SIG-M5 treated with dmso at 0.1 percent for 504 hours (cell line): ENCODE data around the gene CENPP.

ENCODE experiments used
- DNase-seq: peaks from one replicate; lab custom pipeline; 2025; ENCODE audit not compliant: unreplicated experiment; lab: John Stamatoyannopoulos, UW

CENPP gene

DNA sequence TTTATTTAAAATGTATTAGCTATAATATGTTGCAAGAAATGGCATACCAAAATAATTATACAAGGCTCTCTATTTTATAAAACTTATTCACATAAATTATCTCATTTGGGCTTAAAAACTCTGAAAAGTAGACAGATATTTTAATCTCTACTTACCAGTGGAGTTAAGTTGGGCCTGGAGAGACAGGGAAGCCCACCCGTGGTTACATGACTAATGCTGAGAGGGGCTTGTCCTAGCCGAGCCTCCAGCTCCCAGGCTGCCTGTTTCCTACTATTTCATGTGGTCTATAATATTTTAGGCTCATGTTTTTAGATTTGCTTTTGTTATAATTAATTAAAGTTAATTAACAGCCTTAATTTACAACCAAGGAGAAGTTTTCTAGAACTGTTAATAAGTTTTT is 177.4 kb downstream of the CENPP start:
- no peak for DNase-seq

DNA sequence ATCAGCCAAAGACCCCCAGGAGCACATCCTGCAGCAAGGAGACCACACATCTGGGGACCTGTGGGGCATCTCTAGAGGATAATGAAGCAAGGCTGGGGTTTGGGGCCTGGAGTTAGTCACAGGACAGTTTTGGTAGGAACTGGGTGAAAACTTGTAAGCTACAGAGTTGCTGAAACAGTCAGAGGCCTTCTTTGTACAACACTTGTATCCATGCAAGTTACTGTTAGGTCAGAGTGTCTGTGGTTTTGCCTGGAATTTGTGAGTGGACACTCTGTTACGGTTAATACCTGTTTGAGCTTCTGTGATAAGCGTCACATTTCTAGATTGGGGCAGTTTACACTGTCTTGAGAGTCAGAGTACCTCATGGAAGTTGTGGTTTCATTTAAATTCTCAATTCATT is 179.1 kb downstream of the CENPP start:
- no peak for DNase-seq

DNA sequence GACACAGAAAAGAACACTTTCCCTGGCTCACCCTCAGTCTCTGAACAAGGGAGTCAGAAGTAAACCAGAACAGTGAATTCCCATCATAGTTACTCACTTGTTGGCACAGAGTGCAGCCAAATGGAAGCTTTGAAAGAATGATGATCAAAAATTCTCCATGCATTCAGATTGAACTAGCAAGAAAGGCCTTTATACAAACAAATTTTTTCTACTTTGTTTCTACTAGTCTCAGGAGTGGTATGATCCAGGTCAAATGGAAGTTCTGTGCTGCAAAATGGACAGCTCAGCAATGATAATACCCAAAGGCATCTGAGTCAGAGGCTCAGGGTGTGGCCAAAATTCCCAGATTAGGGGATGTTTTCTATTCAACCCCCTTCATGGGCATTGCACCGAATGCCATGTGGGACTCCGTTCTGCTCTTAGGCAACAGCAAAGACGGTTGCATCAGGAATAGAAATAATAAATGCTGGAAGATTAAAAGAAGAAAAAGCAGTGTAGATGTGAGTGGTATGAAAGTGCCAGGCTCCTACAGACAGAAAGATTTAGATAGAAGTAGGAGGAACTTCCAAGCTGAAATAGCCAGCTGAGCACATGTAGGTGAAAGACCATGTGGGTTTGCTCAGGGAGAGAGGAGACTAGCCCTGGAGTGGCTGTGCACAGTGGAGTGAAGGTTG is 180.6 kb downstream of the CENPP start:
- no peak for DNase-seq

DNA sequence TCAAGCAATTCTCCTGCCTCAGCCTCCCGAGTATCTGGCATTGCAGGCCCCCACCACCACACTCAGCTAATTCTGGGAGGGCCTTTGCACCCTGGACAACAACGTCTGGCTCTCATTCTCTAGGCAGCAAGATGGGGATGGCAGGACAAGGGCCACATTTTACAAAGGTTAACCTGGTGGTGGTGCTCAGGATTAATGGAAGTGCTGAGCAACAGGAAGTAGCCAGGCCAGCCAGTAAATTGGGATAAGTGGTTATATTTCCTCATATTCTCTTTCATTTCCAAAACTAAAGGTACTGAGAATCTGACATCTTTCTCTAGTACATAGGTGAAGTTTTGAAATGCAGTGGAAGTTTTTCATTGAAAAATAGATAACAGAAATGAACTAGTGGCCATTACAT is 181.3 kb downstream of the CENPP start:
- DNase-seq, result no peak

DNA sequence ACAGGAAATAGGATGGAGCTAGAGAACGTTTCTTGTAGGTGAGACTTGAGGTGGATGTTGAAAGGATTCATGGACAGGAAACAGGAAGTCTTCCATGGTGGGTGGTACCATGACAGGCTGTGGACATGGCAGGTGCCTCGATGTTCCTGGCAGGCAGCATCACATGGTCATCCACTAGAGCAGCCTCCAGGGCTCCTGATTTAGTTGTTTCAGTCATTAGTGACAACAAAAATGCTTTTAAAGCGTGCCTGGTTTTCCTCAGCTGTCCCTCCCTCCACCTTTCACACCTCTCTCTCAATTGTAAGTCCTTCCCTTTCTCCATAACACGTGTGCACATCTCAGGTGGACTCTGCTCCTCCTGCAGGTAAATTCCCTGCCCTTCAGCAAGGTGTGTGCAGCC is 181.7 kb downstream of the CENPP start:
- DNase-seq, result no peak

DNA sequence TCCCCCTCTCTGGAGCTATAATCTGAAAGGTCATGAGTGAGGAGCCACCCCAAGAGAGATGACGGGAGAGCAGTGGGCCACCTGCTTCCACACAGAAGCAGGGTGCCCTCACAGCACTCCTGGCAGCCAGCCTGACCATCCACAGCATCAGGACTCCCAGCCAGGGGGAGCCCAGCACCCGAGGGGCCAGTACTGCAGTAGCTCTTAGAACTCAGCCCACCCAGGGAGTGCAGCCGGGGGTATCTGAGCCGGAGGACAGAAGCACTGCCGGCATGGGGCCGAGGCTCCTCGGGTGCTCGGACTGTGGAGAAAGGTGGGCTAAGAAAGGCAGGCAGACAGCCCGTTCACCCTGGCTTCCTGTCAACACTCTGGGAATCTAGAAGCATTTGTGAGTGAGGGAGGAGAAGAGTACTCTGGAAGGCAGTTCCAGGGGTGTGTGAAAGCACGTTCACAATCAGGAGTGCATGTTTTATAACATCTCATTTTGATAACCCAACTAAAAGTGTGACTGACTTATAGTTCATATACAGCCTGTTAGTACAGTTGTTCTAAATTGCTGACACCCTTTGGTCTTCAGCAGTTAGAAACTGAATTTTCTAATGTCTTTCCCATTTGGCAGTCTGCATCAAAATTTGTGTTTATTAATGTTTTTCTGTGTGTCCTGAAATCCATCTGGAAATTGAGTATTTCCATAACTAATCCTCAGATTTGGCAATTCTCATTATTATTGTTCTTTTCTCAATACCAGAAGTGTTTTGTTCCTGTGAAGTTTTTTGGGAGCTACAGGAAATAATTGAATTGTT is 182.5 kb downstream of the CENPP start:
- DNase-seq, result no peak

DNA sequence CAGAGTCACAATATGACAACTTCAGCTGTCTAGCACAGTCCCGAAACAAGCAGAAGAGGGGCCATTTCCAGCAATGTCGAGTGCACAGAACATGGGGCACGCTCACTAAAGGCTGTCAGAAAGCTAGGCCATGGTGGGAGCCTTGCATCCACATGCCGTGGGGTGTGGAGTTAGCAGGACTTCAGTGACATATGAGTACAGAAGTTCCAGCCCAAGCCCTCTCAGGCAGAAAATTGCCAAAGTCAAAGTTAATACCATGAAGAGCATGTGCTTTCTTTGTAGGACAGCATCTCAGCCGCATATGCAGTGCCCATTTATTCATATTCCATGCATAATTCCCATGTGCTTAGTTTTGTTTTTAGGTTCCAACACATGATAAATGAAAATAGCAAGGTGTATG is 183.3 kb downstream of the CENPP start:
- DNase-seq, result no peak

DNA sequence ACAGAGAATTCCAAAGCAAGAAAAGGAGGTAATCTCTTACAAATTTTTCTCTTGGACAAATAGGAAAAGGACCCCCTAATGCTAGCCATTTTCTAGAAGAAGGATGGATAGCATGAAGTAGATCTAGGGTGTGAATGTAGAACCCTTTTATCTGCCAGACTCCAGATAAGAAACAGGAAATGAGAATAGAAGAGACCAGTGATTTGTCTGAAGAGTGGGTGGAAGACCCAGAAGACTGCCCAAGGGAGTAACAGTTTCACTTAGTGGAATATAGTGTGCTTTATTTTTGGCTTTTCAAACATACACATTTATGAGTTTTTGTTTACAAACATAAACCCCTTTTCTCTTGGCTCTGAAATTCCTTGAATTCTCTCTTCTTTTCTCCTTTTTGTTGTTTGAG is 185.0 kb downstream of the CENPP start:
- no peak for DNase-seq

DNA sequence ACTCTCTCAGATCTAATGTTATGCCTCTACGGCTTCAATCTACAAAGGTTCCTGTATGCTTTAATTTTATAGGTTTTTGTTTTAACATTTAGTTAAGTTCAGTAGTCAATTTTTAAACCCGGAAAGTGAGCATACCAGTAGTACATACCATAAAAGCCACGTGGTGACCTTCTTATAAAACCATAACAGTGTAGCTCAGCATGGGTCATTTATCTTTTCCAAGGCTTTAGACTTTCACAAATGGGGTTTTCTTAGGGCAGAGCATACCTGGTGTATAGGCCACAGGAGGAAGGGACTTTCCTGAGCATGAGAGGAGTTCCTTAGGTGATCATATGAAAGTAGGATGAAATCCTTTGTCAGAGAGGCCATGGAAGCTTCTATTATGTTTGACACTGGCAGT is 186.9 kb downstream of the CENPP start:
- no peak for DNase-seq

DNA sequence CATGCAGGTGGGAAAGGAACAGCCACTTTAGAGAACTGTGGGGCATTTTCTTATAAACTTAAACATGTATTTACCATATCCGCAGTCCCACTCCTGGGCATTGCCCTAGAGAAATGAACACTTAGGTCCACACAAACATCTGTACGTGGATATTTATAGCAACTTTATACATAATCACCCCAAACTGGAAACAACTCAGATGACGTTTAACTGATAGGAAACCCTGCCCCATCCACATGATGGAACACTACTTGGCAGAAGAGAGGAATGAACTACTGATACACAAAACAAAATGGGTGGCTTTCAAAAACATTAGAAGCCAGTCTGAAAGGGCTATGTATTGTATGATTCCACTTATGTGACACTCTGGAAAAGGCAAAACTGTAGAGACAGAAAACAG is 187.6 kb downstream of the CENPP start:
- DNase-seq, result no peak

DNA sequence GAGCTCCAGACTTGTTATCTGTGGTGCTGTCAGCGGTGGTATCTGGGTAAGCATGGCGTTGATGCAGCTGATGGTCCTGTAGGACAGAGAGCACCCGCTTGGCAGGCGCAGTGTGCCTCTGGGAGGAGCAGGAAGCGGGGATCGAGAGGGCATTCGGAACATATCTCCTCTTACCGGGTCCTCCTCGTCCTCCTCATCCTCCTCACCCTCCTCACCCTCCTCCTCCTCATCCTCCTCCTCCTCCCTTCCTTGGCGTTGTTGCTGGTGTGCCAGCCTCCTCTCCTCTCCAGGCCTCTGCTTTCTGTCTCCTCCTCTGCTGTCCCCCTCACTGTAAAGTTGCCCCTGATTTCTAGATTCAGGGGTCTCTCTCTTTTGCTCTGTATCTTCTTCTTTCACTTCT is 188.9 kb downstream of the CENPP start:
- DNase-seq, result no peak

DNA sequence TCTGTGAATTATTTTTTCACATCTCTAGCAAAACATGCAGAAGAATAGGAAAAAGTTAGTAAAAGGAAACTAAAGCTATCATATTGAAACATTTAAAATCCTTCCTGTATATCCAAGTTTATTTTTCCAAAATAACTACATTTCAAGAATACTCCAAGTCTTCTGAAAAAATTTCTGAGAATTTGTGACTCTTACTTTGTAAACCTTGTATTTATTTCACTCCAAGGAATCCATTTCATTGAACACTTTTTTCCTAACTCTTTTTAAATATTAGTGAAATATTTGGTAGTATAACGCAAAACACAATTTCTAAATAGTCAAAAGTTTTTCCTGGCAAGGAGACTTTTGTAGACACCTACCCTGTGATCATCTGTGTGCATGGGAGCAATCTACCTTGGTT is 190.8 kb downstream of the CENPP start:
- DNase-seq, result no peak

DNA sequence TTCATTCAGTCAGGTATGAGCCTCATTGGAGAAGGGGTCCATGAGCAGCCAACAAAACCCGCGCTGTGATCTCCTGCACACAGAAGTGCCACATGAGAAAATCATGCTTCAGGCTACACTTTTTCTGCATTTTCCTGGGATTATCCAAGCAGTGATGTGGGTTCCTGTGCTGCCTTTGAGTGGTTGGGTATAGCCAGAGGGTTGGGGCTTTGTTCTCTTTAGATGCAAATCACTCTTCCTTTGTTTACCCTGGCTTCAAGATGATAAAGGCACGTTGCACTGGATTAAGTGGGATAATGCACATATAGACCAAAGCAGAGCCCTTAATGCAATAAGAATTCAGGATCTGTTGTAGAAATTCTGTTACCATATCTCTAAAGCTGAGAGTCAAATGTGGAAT is 191.3 kb downstream of the CENPP start:
- DNase-seq, result no peak

DNA sequence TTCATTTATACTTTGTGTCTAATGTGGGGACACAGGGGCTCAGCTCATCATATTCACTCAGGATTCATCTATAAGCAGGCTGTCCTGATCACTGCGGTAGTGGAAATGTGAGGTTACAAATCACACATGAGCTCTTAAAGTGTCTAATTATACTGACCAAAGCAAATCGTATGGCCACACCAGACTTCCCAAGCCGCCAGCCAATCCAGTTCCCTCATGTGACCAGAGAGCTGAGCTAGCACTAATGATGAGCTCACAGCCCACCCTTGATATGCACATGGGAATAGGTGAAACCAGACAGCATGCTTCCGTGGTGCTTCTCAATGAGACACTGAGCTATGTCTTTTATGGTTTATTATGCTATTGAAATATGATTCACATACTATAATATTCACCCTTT is 192.4 kb downstream of the CENPP start:
- DNase-seq, result no peak

DNA sequence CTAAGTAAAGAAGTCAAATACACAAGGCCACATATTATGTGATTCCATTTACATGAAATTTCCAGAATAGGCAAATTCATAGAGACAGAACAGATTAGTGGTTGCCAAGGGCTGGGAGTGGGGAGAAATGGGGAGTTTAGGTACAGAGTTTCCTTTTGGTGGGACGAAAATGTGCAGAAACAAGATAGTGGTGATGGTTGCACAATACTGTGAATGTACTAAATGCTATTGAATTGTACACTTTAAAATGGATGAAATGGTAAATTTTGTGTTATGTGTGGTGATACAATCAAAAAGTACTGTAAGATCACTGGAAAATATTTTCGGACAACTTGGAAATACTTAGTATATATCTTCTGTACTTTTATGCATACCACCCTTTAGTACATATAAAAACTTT is 195.1 kb downstream of the CENPP start:
- DNase-seq, result no peak

DNA sequence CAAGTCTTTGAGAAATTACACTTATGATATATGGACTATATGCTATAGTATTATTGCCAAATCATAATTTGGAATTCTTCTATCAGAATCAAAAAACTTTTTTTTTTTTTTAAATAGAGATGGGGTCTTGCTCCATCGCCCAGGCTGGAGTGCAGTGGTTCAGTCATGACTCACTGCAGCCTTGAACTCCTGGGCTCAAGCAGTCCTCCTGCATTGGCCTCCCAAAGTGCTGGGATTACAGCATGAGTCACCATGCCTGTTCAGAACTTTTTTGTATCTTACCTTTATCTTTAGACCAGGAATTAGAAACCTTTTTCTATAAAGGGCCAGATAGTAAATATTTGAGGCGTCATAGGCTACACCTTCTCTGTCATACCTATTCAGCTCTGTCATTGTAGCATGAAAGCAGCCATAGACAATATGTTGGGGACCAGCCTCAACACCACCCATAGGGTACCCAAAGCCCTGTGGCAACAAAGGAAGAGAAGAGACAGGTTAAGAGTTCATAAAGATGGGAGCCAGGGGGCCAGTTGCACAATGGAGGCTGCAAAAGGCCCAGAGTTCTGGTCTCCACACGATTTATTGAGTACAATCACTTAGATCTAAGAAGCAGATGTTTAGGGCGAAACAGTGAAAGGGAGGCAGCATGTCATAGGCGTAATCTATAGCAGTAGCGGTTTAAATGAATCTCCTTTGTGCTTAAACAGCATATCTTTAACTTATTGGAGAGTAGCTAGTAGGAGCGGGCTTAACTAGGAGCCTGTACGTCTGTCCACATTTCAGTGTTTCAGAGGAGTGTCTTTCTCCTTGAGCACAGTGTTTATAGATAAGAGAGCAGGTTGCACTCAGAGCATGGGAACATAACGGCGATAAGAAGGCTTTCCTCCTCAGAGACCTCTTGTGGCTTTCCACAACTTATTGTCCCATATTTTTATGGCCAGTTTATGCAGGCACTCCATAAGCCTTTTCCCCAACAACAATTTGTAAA is 197.5 kb downstream of the CENPP start:
- no peak for DNase-seq

DNA sequence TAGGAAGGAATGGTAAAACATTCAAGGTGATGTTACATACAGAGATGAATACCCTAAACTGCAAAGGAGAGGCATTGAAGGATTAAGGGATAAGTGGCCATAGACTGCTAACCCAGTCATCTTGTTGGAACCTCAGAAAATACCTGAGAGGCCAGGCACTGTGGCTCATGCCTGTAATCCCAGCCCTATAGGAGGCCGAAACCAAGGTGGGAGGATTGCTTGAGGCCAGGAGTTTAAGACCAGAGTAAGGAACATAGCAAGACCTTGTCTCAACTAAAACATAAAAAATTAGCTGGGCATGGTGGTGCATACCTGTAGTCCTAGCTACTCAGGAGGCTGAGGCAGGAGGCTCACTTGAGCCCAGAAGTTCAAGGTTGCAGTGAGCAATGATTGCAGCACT is 199.1 kb downstream of the CENPP start:
- no peak for DNase-seq

DNA sequence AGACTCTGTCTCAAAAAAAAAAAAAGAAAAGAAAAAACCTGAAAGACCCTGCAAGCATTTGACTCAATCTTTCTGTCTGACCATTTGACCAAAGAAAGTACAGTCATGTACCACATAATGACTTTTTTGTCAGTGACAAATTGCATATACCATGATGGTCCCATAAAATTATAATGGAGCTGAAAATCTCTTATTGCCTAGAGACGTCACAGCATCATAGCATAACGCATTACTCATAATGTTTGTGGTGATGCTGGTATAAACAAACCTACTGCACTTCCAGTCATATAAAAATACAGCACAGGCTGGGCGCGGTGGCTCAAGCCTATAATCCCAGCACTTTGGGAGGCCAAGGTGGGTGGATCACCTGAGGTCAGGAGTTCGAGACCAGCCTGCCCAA is 199.6 kb downstream of the CENPP start:
- no peak for DNase-seq

DNA sequence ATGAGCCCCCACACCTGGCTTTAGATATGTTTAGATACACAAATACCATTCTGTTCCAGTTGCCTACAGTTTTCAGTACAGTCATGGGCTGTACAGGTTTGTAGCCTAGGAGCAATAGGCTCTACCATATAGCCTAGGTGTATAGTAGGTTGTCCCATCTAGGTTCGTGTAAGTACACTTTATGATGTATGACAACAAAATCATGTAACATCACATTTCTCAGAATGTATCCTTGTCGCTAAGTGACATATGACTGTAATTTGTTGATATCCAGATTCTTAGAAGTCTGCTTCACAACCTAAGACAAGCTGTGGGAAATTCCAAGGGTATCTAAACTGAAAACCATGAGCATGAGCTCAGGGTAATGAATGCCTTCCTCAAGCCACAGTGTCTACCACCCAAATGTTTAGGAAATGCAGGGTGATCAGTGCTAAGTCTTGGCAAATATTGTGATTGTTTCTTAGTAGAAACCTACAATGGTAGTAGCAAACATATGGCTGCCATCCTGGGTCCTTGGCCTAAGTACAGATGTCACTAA is 201.6 kb downstream of the CENPP start:
- DNase-seq, result no peak

DNA sequence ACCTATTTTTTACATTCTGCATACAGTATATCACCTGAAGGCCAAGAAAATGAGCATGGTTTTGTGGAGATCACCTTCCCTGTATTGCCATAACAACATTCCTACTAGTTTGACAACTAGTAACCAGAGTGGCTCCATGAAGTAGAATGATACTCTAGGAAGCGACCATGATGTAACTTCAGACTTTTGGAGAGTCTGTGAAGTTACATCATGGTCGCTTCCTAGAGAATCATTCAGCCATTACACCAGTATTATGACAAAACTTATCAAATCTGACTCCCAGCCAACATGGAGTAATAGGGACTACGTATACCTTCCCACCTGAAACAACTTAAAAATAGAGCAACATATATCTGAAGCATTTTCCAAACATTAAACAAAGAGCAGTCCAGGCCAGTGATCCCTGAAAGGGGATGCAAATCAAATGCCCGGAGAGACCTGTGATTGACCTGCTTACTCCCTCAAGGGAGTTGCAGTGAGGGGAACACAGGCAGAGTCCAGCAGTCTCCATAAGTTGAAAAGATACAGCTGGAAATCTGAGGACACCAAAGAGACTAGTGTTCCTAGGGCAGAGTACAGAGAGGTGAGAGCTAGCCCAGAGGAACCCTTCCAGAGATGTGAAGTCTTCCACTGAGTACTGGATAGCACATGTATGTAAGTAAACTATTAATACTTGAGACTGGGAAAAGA is 202.2 kb downstream of the CENPP start:
- DNase-seq, result no peak

DNA sequence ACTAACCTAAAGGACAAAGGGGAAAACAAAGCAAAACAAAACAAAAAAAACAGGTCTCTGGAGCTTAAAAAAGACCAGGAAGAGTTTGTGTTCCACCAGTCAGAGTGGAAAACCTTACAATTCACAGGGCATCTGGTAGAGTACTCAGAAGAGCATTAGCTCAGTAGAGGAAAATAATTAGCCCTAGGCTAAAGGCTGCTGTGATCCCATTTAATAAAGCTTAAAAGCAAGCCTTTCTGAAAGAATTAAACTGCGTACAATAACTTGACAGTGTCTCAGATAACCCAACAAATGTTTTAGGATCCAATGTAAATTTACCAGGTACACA is 202.7 kb downstream of the CENPP start:
- no peak for DNase-seq
